Subcutaneous adipose tissue (tissue), 4 donors: ENCODE measurements around the gene C2orf42. TPM values are rescaled to one million over a fixed set of nuclear protein-coding genes. Genes with fewer than 3 reads are reported as not detected.

Experiments
- CTCF ChIP-seq: fragments of 450-650 bp; IDR thresholded peaks from one replicate; pipeline ENCODE4 v1.5.1; 2016; ENCODE audit warnings: low read depth, mild to moderate bottlenecking, control low read depth, antibody characterized with exemption, moderate library complexity
- total RNA-seq, 4 donors: library from RNA; depleted of rRNA; stranded (reverse); fragments of >200 nt; gene quantifications; one replicate each; pipeline ENCODE4 v1.1.0, GENCODE V29; 2016

Gene C2orf42
- total RNA-seq, 4 donors from 2014 or later: 8.7 to 17.3 (median 11.7) TPM

GRCh38 chr2:70104231-70105111 lies 86.3 kb downstream of the C2orf42 start:
- TF ChIP-seq CTCF: no peak

- no peak for TF ChIP-seq CTCF
Observed at GRCh38 chr2:70103531-70104061, 87.2 kb downstream of the C2orf42 start.

- no peak for TF ChIP-seq CTCF
Observed at GRCh38 chr2:70101174-70101573, 89.6 kb downstream of the C2orf42 start.

Other genes starting within 250 kb of the C2orf42 start
- gene ASPRV1, start 229.4 kb downstream of the C2orf42 start, total RNA-seq: 1 to 10 TPM in 3 of 4 donors, under 1 TPM in 1; 0.98 to 3.5 (median 2.1) TPM
- 100 to 1,000 TPM; 198 to 324 (median 244) TPM for gene PCBP1, start 103.5 kb downstream of the C2orf42 start, total RNA-seq
- 10 to 100 TPM; 75.2 to 89.5 (median 82.6) TPM for gene TIA1, start 57.6 kb upstream of the C2orf42 start, total RNA-seq
- 100 to 1,000 TPM in 2 of 4 donors, 10 to 100 TPM in 2; 82.0 to 153 (median 101) TPM for gene PCYOX1, start 67.1 kb upstream of the C2orf42 start, total RNA-seq
- gene SNRPG, start 102.7 kb upstream of the C2orf42 start, total RNA-seq: 100 to 1,000 TPM in 2 of 4 donors, 10 to 100 TPM in 2; 62.4 to 229 (median 97.1) TPM
- gene FAM136A, start 111.0 kb upstream of the C2orf42 start, total RNA-seq: 10 to 100 TPM; 13.6 to 24.8 (median 20.4) TPM